ENCODE results near the gene RALA.

DNA sequence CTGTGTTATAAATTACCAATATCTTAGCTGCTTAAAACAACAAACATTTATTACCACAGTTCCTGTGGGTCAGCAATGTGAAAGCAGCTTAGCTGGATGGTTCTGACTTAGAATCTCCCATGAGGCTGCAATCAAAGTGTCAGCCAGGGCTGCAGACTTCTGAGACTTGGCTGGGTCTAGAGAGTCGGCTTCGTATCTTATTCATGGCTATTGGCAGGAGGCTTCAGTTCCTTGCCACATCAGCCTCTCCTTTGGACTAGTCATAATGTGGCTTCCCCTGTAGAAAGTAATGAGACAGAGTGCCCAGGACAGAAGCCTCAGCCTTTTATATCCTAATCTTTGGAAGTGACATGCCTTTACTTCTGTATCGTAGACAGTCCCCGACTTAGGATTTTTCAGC, 27.3 kb downstream of the RALA start:
- TF ChIP-seq POLR2A (IDR thresholded peaks at IDR 0.05), result no peak
- TF ChIP-seq, protein P1, sequence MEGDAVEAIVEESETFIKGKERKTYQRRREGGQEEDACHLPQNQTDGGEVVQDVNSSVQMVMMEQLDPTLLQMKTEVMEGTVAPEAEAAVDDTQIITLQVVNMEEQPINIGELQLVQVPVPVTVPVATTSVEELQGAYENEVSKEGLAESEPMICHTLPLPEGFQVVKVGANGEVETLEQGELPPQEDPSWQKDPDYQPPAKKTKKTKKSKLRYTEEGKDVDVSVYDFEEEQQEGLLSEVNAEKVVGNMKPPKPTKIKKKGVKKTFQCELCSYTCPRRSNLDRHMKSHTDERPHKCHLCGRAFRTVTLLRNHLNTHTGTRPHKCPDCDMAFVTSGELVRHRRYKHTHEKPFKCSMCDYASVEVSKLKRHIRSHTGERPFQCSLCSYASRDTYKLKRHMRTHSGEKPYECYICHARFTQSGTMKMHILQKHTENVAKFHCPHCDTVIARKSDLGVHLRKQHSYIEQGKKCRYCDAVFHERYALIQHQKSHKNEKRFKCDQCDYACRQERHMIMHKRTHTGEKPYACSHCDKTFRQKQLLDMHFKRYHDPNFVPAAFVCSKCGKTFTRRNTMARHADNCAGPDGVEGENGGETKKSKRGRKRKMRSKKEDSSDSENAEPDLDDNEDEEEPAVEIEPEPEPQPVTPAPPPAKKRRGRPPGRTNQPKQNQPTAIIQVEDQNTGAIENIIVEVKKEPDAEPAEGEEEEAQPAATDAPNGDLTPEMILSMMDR (IDR thresholded peaks at IDR 0.05 in 4 of 5, conservative IDR thresholded peaks at IDR 0.05 in 1 of 5), result no peak
